GM12872 (cell line): ENCODE results near the gene PLCB1.

Source experiments
- CTCF ChIP-seq: IDR thresholded peaks from 3 replicates; pipeline ENCODE4 v1.5.1; 2011; ENCODE audit warnings: low read depth, mild to moderate bottlenecking, low read length, moderate library complexity; ENCODE audit not compliant: insufficient read depth

Gene PLCB1

GRCh38 chr20:8583566-8584043 lies 451.5 kb downstream of the PLCB1 start:
- TF ChIP-seq CTCF, result no peak

- no peak for TF ChIP-seq CTCF
Observed at GRCh38 chr20:8587251-8587650, 455.2 kb downstream of the PLCB1 start.

GRCh38 chr20:8587810-8588209 lies 455.7 kb downstream of the PLCB1 start:
- TF ChIP-seq CTCF, result no peak

GRCh38 chr20:8589956-8590355 lies 457.9 kb downstream of the PLCB1 start:
- no peak for TF ChIP-seq CTCF

GRCh38 chr20:8601542-8601912 lies 469.5 kb downstream of the PLCB1 start:
- TF ChIP-seq CTCF, result no peak

- TF ChIP-seq CTCF, result no peak
Observed at GRCh38 chr20:8602389-8603116, 470.5 kb downstream of the PLCB1 start.

- TF ChIP-seq CTCF, result no peak
Observed at GRCh38 chr20:8608470-8608869, 476.4 kb downstream of the PLCB1 start.
